ENCODE results near the gene SLC35A1. TPM values are rescaled to one million over a fixed set of nuclear protein-coding genes. Genes with fewer than 3 reads are reported as not detected.

Gene SLC35A1, protein sequence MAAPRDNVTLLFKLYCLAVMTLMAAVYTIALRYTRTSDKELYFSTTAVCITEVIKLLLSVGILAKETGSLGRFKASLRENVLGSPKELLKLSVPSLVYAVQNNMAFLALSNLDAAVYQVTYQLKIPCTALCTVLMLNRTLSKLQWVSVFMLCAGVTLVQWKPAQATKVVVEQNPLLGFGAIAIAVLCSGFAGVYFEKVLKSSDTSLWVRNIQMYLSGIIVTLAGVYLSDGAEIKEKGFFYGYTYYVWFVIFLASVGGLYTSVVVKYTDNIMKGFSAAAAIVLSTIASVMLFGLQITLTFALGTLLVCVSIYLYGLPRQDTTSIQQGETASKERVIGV
- 21.9 TPM for total RNA-seq (ENCODE audit: unreplicated experiment)
- long read RNA-seq, transcript SLC35A1-201 (8 exons, 1,851 nt): major isoform, 14 of 20 reads
- long read RNA-seq, partial matches to known transcripts: 2 of 20 reads
- long read RNA-seq, other reads (novel, unspliced or antisense): 4 of 20 reads

DNA sequence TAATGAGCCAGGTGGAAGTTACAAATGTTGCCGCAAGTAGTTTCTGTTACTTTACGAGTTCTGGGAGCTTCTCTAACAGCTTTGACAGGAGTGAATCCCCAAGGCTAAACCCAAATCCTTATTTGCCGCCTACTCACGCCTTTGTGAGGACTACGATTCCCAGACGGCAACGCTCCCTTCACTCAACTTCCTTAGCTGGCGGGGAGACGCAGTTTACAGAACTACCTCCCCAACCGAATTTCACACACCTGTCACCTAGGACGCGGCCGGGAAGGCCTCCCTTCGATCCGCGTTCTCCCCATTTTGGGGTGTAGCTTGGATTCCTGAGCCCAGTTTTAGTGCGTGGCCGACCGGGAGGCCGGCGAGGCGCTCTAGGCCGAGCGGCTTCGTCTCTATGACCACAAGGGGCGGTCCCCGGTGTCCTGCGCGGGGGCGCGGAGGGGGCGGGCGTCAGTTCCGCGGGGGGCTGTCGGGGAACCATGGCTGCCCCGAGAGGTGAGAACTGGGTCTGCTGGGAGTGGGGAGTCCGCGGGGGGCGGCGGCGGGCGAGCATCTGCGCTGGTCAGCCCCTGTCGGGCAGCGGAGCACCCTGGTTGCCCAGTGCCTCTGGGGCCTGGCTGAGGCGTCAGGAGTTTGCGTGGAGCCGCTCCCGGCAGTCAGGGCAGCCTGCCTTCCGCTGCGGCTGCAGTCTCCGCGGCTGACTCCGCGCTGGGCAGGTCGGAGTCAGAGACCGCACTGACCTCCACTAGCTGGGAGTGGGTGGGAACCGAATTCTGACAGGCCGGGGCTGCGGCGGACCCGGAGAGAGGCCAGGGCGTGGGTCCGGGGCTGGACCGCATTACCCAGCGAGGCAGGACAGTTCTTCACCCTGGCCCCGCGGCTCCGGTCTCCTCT lies at the start of gene SLC35A1:
SLC35A1 (plus strand) TSS at position 450 of the 894 bp plus-strand sequence; CDS start at position 480, 30 bp downstream.
- Mint-ChIP-seq H3K4me3 (ENCODE audit: unreplicated experiment) (peak within 1 kb of the TSS; percentile 99), H3K4me1 (ENCODE audit: low read depth, unreplicated experiment) (peaks cover 5% of the 10 kb centered on the region), H3K27ac (ENCODE audit: unreplicated experiment) (peak within 1 kb of the TSS; percentile 96), H3K36me3 (ENCODE audit: unreplicated experiment) (peaks cover under 1% of the 10 kb centered on the region), H3K27me3 (ENCODE audit: unreplicated experiment) (peaks cover 3% of the 10 kb centered on the region), H3K9me3 (ENCODE audit: unreplicated experiment) (peaks cover 11% of the 10 kb centered on the region)
- peak; percentile 85 for DNase-seq
- TF ChIP-seq, protein P1, sequence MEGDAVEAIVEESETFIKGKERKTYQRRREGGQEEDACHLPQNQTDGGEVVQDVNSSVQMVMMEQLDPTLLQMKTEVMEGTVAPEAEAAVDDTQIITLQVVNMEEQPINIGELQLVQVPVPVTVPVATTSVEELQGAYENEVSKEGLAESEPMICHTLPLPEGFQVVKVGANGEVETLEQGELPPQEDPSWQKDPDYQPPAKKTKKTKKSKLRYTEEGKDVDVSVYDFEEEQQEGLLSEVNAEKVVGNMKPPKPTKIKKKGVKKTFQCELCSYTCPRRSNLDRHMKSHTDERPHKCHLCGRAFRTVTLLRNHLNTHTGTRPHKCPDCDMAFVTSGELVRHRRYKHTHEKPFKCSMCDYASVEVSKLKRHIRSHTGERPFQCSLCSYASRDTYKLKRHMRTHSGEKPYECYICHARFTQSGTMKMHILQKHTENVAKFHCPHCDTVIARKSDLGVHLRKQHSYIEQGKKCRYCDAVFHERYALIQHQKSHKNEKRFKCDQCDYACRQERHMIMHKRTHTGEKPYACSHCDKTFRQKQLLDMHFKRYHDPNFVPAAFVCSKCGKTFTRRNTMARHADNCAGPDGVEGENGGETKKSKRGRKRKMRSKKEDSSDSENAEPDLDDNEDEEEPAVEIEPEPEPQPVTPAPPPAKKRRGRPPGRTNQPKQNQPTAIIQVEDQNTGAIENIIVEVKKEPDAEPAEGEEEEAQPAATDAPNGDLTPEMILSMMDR (IDR thresholded peaks at IDR 0.05; ENCODE audit: partially characterized antibody, unreplicated experiment): peak; percentile 51

DNA sequence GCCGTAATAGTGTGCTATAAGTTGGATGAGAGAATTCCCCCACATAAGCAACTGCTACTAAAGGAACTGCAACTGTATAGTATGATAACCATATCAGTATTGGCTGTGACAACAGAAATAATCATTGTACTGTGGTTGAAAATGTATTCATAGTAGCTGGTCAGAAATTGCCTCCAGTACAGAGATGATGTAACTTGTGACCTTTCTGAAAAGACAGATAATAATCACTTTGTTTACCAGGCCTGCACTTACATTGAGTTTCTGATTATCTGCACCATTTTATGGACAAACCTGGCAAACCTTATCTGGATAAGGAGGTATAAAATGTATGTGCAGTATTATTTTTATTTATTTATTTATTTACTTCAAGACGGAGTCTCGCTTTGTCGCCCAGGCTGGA lies 46.0 kb upstream of the SLC35A1 start:
- DNase-seq: no peak
- no peaks in the 10 kb centered on the region for H3K9me3 Mint-ChIP-seq (ENCODE audit: unreplicated experiment)
- H3K4me3 Mint-ChIP-seq (ENCODE audit: unreplicated experiment): no peak overlapping the region
- H3K4me1 Mint-ChIP-seq (ENCODE audit: low read depth, unreplicated experiment): no peaks in the 10 kb centered on the region
- no peaks in the 10 kb centered on the region for H3K36me3 Mint-ChIP-seq (ENCODE audit: unreplicated experiment)
- TF ChIP-seq, protein P1 (IDR thresholded peaks at IDR 0.05; ENCODE audit: partially characterized antibody, unreplicated experiment): no peak
- no peak overlapping the region for H3K27ac Mint-ChIP-seq (ENCODE audit: unreplicated experiment)
- no peaks in the 10 kb centered on the region for H3K27me3 Mint-ChIP-seq (ENCODE audit: unreplicated experiment)

DNA sequence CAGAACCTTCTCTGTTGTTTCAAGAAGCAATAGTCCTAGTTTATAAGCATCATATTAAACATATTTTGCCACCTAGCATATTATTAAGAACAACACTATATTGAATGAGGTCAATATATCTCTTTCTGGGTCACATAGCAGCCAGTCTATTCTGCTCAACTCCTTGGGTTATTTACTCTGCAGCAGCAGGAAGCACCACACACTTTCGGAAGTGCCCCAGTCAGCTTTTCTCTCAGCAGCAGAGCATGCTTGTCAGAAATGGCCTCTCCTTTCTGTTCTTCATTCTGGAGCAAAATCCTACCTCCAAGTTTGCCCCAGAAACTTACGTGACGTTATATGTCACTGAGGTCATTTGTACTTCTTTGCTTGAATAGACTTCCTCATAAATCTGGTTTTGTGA lies 42.3 kb upstream of the SLC35A1 start:
- H3K36me3 Mint-ChIP-seq (ENCODE audit: unreplicated experiment): no peaks in the 10 kb centered on the region
- H3K9me3 Mint-ChIP-seq (ENCODE audit: unreplicated experiment): no peaks in the 10 kb centered on the region
- no peaks in the 10 kb centered on the region for H3K4me1 Mint-ChIP-seq (ENCODE audit: low read depth, unreplicated experiment)
- TF ChIP-seq, protein P1 (IDR thresholded peaks at IDR 0.05; ENCODE audit: partially characterized antibody, unreplicated experiment): no peak
- H3K27me3 Mint-ChIP-seq (ENCODE audit: unreplicated experiment): no peaks in the 10 kb centered on the region
- no peak overlapping the region for H3K27ac Mint-ChIP-seq (ENCODE audit: unreplicated experiment)
- no peak for DNase-seq
- H3K4me3 Mint-ChIP-seq (ENCODE audit: unreplicated experiment): no peak overlapping the region

DNA sequence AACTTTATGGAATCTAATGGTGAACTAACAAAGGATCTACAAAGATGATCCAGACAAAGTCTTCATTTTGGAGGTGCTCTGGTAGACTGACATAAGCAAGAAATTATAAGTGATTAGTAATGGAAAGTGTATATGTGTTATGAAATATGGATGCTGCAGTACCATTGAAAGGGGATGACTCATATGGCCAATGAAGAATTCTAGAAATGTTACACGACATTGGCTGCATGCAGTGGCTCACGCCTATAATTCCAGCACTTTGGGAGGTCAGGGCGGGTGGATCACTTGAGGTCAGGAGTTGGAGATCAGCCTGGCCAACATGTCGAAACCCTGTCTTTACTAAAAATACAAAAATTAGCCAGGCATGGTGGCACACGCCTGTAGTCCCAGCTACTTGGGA lies 41.5 kb upstream of the SLC35A1 start:
- no peak overlapping the region for H3K27ac Mint-ChIP-seq (ENCODE audit: unreplicated experiment)
- no peak for DNase-seq
- H3K4me1 Mint-ChIP-seq (ENCODE audit: low read depth, unreplicated experiment): no peaks in the 10 kb centered on the region
- TF ChIP-seq, protein P1 (IDR thresholded peaks at IDR 0.05; ENCODE audit: partially characterized antibody, unreplicated experiment): no peak
- H3K36me3 Mint-ChIP-seq (ENCODE audit: unreplicated experiment): no peaks in the 10 kb centered on the region
- no peaks in the 10 kb centered on the region for H3K27me3 Mint-ChIP-seq (ENCODE audit: unreplicated experiment)
- H3K4me3 Mint-ChIP-seq (ENCODE audit: unreplicated experiment): no peak overlapping the region
- no peaks in the 10 kb centered on the region for H3K9me3 Mint-ChIP-seq (ENCODE audit: unreplicated experiment)

Data from glutamatergic neuron (in vitro differentiated cells).